Esophagus muscularis mucosa (tissue), 3 donors: ENCODE data around the gene HYI.

Experiments used
- POLR2A ChIP-seq: fragments of 450-650 bp; IDR thresholded peaks from one replicate; pipeline ENCODE4 v1.6.1; 2017; ENCODE audit warnings: antibody characterized with exemption, moderate library complexity, mild to moderate bottlenecking, low read depth
- TF ChIP-seq, protein P1 (sequence below), 3 experiments: fragments of 200-600 bp in 2 of 3; fragments of 450-650 bp in 1 of 3; sonication (generic) in 2 of 3; IDR thresholded peaks; one replicate each; pipeline ENCODE4 v1.5.1; 2017 to 2019; ENCODE audit warnings: antibody characterized with exemption in 3 of 3, mild to moderate bottlenecking in 2 of 3, moderate library complexity in 1 of 3

GRCh38 chr1:43426221-43426620, 27.5 kb downstream of the HYI start:
- TF ChIP-seq, protein P1, sequence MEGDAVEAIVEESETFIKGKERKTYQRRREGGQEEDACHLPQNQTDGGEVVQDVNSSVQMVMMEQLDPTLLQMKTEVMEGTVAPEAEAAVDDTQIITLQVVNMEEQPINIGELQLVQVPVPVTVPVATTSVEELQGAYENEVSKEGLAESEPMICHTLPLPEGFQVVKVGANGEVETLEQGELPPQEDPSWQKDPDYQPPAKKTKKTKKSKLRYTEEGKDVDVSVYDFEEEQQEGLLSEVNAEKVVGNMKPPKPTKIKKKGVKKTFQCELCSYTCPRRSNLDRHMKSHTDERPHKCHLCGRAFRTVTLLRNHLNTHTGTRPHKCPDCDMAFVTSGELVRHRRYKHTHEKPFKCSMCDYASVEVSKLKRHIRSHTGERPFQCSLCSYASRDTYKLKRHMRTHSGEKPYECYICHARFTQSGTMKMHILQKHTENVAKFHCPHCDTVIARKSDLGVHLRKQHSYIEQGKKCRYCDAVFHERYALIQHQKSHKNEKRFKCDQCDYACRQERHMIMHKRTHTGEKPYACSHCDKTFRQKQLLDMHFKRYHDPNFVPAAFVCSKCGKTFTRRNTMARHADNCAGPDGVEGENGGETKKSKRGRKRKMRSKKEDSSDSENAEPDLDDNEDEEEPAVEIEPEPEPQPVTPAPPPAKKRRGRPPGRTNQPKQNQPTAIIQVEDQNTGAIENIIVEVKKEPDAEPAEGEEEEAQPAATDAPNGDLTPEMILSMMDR (IDR thresholded peaks at IDR 0.05), result no peak
- no peak for TF ChIP-seq POLR2A
